ENCODE data around the gene PREX1. TPM values are rescaled to one million over a fixed set of nuclear protein-coding genes. Genes with fewer than 3 reads are reported as not detected.
A peak's percentile ranks its signal among the peaks of the same experiment; 100 is the strongest.

PREX1 gene
- total RNA-seq, 4 donors from 2014 or later, result 29.5 to 121 (median 40.9) TPM

DNA sequence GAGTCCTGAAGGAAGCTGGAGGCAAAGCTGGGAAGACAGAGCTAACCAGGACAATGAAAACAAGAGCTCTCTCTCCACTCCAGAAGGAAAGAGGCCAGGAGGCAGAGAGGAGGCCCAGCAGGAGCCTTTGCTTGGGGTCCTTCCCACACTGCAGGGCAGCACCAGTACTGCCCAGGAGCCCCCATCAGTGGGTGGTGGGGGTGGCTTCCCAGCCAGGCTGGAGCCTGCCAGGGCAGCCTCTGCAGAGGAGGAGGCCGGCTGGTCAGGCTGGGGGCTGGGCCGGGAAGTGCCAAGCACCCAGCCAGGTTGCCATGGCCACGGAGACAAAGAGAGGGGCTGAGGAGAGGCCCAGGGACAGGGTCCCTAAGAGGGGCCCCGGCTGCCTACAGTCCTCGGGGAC is 33.4 kb downstream of the PREX1 start:
- TF ChIP-seq, protein P1, sequence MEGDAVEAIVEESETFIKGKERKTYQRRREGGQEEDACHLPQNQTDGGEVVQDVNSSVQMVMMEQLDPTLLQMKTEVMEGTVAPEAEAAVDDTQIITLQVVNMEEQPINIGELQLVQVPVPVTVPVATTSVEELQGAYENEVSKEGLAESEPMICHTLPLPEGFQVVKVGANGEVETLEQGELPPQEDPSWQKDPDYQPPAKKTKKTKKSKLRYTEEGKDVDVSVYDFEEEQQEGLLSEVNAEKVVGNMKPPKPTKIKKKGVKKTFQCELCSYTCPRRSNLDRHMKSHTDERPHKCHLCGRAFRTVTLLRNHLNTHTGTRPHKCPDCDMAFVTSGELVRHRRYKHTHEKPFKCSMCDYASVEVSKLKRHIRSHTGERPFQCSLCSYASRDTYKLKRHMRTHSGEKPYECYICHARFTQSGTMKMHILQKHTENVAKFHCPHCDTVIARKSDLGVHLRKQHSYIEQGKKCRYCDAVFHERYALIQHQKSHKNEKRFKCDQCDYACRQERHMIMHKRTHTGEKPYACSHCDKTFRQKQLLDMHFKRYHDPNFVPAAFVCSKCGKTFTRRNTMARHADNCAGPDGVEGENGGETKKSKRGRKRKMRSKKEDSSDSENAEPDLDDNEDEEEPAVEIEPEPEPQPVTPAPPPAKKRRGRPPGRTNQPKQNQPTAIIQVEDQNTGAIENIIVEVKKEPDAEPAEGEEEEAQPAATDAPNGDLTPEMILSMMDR (IDR thresholded peaks at IDR 0.05), result no peak
- ATAC-seq (ENCODE audit: low FRiP score) (no peak), DNase-seq (ENCODE audit: low spot score) (no peak)

DNA sequence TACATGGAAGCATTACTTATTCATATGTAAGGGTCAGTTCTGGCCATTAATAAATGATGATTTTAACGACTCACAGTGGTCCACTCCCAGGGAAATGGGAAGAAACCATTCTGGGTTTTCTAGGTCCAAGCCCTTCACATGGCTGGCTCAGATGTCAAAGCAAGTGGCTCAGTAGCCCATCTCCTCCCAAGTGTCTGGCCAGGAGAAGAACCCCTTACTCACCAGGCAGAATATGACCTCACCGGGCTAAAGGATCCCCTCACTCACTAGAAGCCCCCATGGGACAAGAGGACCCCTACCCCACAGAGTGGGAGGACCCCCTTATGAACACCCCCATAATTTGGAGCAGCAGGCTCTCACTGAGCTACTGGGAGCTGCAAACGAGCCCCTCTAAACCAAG is 34.0 kb downstream of the PREX1 start:
- no peak for ATAC-seq (ENCODE audit: low FRiP score)
- TF ChIP-seq, protein P1 (IDR thresholded peaks at IDR 0.05), result no peak

DNA sequence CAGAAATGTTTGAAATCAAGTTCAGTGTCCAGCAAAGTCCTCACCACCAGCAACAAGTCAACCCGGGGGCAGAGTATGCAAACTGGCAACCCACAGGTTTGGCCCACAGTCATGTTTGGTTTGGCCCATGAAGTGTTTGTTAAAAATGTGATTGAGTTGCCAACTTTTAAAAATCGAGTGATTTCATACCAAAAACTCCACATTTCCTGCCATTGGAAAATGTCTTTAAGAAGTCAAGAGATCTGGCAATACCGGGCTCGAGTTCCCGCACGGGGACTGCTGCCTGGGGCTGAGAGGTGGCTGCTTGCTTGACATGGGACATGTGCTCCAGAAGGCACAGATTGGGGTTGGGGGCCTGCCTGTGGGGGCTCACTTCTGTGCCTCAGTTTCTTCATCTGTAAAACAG is 36.1 kb downstream of the PREX1 start:
- ATAC-seq (ENCODE audit: low FRiP score) (peak; percentile 48), DNase-seq (ENCODE audit: low spot score) (no peak)
- TF ChIP-seq, protein P1 (IDR thresholded peaks at IDR 0.05), result no peak

More for the DNA sequence above, 34.0 kb downstream of the PREX1 start:
- no peak for DNase-seq (ENCODE audit: low spot score)

DNA sequence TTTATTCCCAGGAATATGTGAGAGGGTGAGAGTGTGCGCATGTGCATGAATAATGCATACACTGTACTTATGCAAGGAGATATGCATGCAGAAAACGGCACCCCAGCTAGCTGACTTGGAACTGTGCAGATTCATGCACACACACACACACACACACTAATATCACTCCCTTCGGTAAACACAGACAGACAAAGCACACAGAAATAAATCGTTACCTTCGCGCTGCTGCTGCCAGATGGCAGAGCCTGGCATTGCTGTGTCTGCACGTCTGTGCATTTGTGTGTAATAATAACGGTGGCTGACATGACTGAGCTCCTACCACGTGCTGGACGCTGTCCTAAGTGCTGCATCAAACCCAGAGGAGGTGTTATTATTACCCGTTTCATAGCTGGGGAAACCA is 36.8 kb downstream of the PREX1 start:
- TF ChIP-seq, protein P1 (IDR thresholded peaks at IDR 0.05), result no peak
- no peak for ATAC-seq (ENCODE audit: low FRiP score)

DNA sequence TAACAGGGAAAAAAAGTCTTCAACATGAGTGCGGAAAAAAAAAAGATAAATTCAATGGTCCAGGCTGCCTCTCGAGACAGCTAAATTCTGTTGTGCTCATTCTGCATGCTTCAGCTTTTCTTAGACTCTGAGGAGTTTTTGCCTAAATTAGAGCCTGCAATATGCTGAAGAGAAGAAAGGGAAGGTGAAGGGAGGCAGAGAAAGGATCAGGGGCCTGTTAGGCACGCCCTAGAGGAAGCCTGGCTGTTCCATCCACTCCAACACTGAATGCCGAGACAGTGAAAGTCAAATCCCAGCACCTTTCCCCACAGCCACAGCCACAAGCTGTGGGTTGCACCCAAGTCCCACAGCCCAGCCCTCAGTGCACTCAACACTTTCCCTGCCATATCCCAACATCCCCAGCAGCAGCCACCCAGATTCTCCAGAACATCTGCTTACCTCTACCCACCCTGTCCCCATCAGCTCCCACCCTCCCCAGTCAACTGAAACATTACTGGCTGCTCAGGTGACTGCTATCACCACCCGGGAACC is 37.3 kb downstream of the PREX1 start:
- ATAC-seq (ENCODE audit: low FRiP score), result no peak
- TF ChIP-seq, protein P1 (IDR thresholded peaks at IDR 0.05), result no peak
- no peak for DNase-seq (ENCODE audit: low spot score)

More for the DNA sequence above, 36.8 kb downstream of the PREX1 start:
- DNase-seq (ENCODE audit: low spot score), result no peak

DNA sequence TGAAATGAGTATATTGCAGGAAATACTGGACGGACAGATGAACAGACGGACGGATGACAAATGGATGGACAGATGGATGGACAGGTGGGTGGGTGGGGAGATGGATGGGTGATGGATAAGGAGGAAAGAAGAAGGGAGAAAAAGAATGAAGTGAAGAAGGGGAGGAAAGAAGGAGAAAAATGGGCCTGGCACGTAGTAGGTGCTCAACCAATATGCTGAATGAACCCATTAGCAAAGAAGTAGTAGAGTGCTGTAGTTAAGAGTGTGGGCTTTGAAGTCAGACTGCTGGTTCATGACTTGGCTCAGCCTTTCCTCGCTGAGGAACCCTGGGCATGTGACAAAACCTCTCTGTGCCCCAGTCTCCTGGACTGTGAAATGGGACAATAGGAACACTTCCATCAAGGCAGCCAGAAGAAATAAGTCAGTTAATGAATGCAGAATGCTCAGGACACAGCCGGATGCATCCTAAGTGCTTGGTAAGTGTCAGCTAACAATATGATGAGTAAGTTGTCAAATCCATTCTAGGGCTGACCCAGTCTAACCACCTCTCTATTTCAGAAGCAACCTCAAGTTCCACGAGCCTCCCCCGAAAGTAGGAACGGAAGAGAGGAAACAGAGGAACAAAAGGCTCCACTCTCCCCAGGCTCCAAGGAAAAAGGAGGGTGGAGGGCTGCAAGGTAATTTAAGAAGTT is 37.9 kb downstream of the PREX1 start:
- ATAC-seq (ENCODE audit: low FRiP score) (no peak), DNase-seq (ENCODE audit: low spot score) (no peak)
- TF ChIP-seq, protein P1 (IDR thresholded peaks at IDR 0.05), result no peak

DNA sequence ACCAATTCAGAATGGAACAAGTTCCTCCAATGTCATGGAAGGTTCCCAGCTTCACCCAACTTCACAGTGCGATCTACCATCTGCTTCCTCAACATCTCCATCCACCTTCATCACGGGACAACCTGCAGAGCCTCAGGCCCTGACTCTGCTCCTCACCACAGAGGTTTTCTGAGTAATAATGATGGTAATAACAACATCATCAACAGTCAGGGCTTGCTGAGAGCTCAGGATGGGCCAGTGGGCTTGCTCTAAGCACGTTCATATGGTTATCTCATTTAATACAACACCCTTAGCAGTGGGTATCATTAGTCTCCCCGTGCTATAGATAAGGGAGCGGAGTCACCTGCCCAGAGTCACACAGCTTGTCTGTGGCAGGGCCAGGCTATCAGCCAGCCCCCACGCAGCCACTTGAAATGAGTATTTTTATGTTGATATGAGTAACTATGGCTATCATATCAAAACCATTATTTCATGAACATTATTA is 38.6 kb downstream of the PREX1 start:
- ATAC-seq (ENCODE audit: low FRiP score) (no peak), DNase-seq (ENCODE audit: low spot score) (no peak)
- TF ChIP-seq, protein P1 (IDR thresholded peaks at IDR 0.05), result no peak
